ENCODE results near the gene PGAP6. TPM values are rescaled to one million over a fixed set of nuclear protein-coding genes. Genes with fewer than 3 reads are reported as not detected.

Gene PGAP6
- total and polyA plus RNA-seq, 9 of the 15 experiments (the other 6 are each of a cell fraction or from before 2014, with no cell fraction given): 0.45 to 50.2 (median 39.3) TPM

GRCh38 chr16:351804-352520 lies 29.8 kb downstream of the PGAP6 start (continued):
- TF ChIP-seq ZNF592 (IDR thresholded peaks at IDR 0.05) (peak; percentile 56), TAF7 (tag; IDR thresholded peaks at IDR 0.05) (no peak), MAX (CRISPR knock-in tag; IDR thresholded peaks at IDR 0.05) (peak; percentile 67), HBP1 (CRISPR knock-in tag; IDR thresholded peaks at IDR 0.05) (no peak), KAT7 (CRISPR knock-in tag; IDR thresholded peaks at IDR 0.05; ENCODE audit: borderline replicate concordance) (0 out of 2 replicates have a peak, but pooled peaks have one; percentile 63), CHD1 (IDR thresholded peaks at IDR 0.05; ENCODE audit: low read length) (peak; percentile 63), ZNF395 (CRISPR knock-in tag; IDR thresholded peaks at IDR 0.05) (peak; percentile 72; the same call in 1 of the 2 replicates), TRIM28 (IDR thresholded peaks at IDR 0.05) (no peak), TCF7 (IDR thresholded peaks at IDR 0.05; ENCODE audit: borderline replicate concordance) (no peak), ZNF124 (CRISPR knock-in tag; IDR thresholded peaks at IDR 0.05) (no peak), PPARD (CRISPR knock-in tag; IDR thresholded peaks at IDR 0.05) (no peak), MNT (conservative IDR thresholded peaks at IDR 0.05) (peak in 1 of 2 experiments; percentile 51; a peak in 1 of 4 replicates), LCOR (CRISPR knock-in tag; IDR thresholded peaks at IDR 0.05) (no peak), SREBF1 (IDR thresholded peaks at IDR 0.05; ENCODE audit: borderline replicate concordance, low read depth, low read length) (no peak), L3MBTL2 (IDR thresholded peaks at IDR 0.05) (peak; percentile 89), FOXK1 (CRISPR knock-in tag; IDR thresholded peaks at IDR 0.05; ENCODE audit: borderline replicate concordance) (no peak), ZNF764 (CRISPR knock-in tag; IDR thresholded peaks at IDR 0.05; ENCODE audit: low read depth) (no peak), ZNF57 (CRISPR knock-in tag; IDR thresholded peaks at IDR 0.05) (no peak), POLR2G (IDR thresholded peaks at IDR 0.05; ENCODE audit: low read depth, low read length) (peak; percentile 61; the same call in 1 of the 2 replicates), KLF16 (IDR thresholded peaks at IDR 0.05) (no peak)

All from K562 (cell line).